Glutamatergic neuron (in vitro differentiated cells): ENCODE results near the gene ZBED6. TPM values are rescaled to one million over a fixed set of nuclear protein-coding genes. Genes with fewer than 3 reads are reported as not detected.

Experiments used
- DNase-seq: peaks from one replicate; pipeline ENCODE4 v3.0.0; 2022
- H3K27ac Mint-ChIP-seq: one replicate; pipeline ENCODE4 v1.8.0; 2020; ENCODE audit warnings: mild to moderate bottlenecking, mixed read lengths, inconsistent platforms; ENCODE audit not compliant: unreplicated experiment
- H3K27me3 Mint-ChIP-seq: one replicate; pipeline ENCODE4 v1.8.0; 2020; ENCODE audit warnings: mild to moderate bottlenecking, moderate library complexity, mixed read lengths, inconsistent platforms; ENCODE audit not compliant: unreplicated experiment
- H3K36me3 Mint-ChIP-seq: one replicate; pipeline ENCODE4 v1.8.0; 2020; ENCODE audit warnings: mild to moderate bottlenecking, mixed read lengths, inconsistent platforms; ENCODE audit not compliant: unreplicated experiment
- H3K4me1 Mint-ChIP-seq: one replicate; pipeline ENCODE4 v1.8.0; 2020; ENCODE audit warnings: mild to moderate bottlenecking, low read depth, mixed read lengths, inconsistent platforms; ENCODE audit not compliant: unreplicated experiment
- H3K4me3 Mint-ChIP-seq: one replicate; pipeline ENCODE4 v1.8.0; 2020; ENCODE audit warnings: mild to moderate bottlenecking, mixed read lengths, inconsistent platforms; ENCODE audit not compliant: unreplicated experiment
- H3K9me3 Mint-ChIP-seq: one replicate; pipeline ENCODE4 v1.8.0; 2020; ENCODE audit warnings: mild to moderate bottlenecking, moderate library complexity, mixed read lengths, inconsistent platforms; ENCODE audit not compliant: unreplicated experiment
- total RNA-seq: library from RNA; stranded (reverse); fragmentation: NEBNext Ultra II Directional; extraction: Animal tissue kit (Norgen Biotek cat#: 25700); gene quantifications from one replicate; pipeline ENCODE4 v1.2.1, GENCODE V29; 2021; ENCODE audit not compliant: unreplicated experiment
- TF ChIP-seq, protein P1 (sequence below): fragments of 200-600 bp; sonication (generic); IDR thresholded peaks from one replicate; pipeline ENCODE4 v1.5.0; 2021; ENCODE audit not compliant: partially characterized antibody, unreplicated experiment

The ZBED6 gene
- total RNA-seq, 1 donor from 2014 or later = 23.3 TPM

DNA sequence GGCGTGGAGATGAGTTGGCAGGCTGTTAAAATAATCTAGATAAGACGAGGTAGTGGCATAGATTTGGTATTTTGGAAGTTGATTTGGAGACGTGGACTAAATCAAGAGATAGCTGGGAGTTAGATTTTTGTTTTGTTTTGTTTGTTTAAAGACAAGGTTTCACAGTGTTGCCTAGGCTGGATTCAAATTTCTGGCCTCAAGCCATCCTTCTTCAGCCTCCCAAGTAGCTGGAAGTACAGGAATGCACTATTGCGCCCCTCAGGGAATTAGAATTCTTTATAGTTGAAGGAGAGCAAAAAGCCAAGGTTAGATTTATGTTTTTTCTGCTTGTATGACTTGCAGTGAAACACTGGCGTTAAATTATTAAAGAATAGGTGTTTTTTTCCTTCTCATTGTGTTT, 43.7 kb downstream of the ZBED6 start:
- Mint-ChIP-seq H3K9me3 (peaks cover 4% of the 10 kb centered on the region), H3K27ac (no peak overlapping the region), H3K4me1 (no peaks in the 10 kb centered on the region), H3K4me3 (no peak overlapping the region), H3K27me3 (no peaks in the 10 kb centered on the region), H3K36me3 (peaks cover 7% of the 10 kb centered on the region)
- TF ChIP-seq, protein P1, sequence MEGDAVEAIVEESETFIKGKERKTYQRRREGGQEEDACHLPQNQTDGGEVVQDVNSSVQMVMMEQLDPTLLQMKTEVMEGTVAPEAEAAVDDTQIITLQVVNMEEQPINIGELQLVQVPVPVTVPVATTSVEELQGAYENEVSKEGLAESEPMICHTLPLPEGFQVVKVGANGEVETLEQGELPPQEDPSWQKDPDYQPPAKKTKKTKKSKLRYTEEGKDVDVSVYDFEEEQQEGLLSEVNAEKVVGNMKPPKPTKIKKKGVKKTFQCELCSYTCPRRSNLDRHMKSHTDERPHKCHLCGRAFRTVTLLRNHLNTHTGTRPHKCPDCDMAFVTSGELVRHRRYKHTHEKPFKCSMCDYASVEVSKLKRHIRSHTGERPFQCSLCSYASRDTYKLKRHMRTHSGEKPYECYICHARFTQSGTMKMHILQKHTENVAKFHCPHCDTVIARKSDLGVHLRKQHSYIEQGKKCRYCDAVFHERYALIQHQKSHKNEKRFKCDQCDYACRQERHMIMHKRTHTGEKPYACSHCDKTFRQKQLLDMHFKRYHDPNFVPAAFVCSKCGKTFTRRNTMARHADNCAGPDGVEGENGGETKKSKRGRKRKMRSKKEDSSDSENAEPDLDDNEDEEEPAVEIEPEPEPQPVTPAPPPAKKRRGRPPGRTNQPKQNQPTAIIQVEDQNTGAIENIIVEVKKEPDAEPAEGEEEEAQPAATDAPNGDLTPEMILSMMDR = no peak
- DNase-seq = no peak

DNA sequence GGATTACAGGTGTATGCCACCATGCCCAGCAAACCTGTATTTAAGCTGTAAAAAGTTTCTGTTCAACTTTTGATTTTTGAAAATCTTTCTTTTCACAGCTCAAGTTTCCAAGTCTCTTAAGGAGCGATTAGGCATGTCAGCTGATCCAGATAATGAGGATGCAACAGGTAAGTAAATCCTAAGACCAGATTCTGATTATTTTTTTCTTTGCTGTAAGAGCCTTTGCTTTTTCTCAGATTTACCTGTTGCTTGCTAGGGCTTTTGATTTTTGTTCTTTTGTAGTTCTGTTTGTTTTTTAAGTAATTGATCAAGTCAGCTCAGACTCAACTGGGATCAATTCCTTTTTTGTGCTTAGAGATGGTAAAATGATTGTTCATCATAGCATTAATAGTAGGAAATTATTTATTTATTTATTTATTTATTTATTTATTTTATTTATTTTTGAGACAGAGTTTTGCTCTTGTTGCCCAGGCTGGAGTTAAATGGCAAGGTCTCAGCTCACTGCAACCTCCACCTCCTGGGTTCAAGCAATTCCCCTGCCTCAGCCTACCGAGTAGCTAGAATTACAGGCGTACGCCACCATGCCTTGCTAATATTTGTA, 44.9 kb downstream of the ZBED6 start:
- Mint-ChIP-seq H3K4me1 (no peaks in the 10 kb centered on the region), H3K36me3 (peaks cover 7% of the 10 kb centered on the region), H3K9me3 (peaks cover 4% of the 10 kb centered on the region), H3K27me3 (no peaks in the 10 kb centered on the region), H3K4me3 (no peak overlapping the region), H3K27ac (no peak overlapping the region)
- TF ChIP-seq, protein P1 = no peak
- DNase-seq = no peak

DNA sequence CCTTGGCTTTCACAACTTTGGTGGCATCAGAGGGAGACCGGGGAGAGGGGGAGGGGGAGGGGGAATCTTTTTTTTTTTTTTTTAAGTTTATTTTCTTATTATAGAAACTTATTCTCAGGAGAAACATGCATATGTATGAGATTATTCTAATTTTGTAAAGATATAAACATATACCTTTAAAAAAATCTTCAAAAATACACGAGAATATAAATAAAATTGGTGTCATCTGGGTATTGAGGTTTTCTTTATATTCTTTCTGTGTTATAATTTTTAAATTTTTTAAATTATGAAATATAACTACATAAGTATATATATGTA, 47.1 kb downstream of the ZBED6 start:
- Mint-ChIP-seq H3K27ac (no peak overlapping the region), H3K9me3 (peaks cover 4% of the 10 kb centered on the region), H3K4me1 (no peaks in the 10 kb centered on the region), H3K36me3 (peaks cover 7% of the 10 kb centered on the region), H3K4me3 (no peak overlapping the region), H3K27me3 (peaks cover 2% of the 10 kb centered on the region)
- no peak for DNase-seq
- TF ChIP-seq, protein P1 = no peak

DNA sequence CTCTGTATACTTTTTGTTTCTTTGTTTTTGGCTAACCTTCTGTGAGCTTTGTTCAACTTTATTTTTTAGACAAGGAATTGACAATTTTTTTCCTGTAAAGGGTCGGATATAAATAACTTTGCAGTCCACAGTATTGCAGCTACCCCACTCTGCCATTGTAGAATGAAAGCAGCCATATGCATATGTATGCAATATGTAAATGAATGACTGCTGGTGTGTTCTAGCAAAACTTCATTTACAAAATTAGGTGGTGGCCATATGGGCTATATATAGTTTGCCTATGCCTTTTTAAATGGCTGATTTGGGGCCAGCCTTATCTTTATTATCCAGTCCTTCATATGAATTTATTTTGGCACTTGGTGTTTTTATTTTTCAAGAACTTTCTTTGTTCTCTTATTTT, 48.0 kb downstream of the ZBED6 start:
- Mint-ChIP-seq H3K9me3 (peaks cover 4% of the 10 kb centered on the region), H3K36me3 (peaks cover 7% of the 10 kb centered on the region)
- no peak for DNase-seq

More for the DNA sequence above, 48.0 kb downstream of the ZBED6 start:
- TF ChIP-seq, protein P1 = no peak
- Mint-ChIP-seq H3K4me3 (no peak overlapping the region), H3K4me1 (no peaks in the 10 kb centered on the region), H3K27me3 (peaks cover 2% of the 10 kb centered on the region), H3K27ac (no peak overlapping the region)

Other genes starting within 250 kb of the ZBED6 start
- 17.4 TPM for gene ATP2B4, start 168.8 kb upstream of the ZBED6 start, total RNA-seq
- not detected for gene LAX1, start 30.4 kb upstream of the ZBED6 start, total RNA-seq
- 63.4 TPM for gene ZC3H11A, start within 50 bp of the ZBED6 start, total RNA-seq
- 109 TPM for gene SNRPE, start 66.0 kb downstream of the ZBED6 start, total RNA-seq